Liver (tissue), 9 donors: ENCODE results near the gene DBNDD2. TPM values are rescaled to one million over a fixed set of nuclear protein-coding genes. Genes with fewer than 3 reads are reported as not detected.

Experiments used
- DNase-seq: peaks from one replicate; pipeline ENCODE4 v3.0.0-alpha.2; 2017; ENCODE audit warnings: low spot score
- H3K27ac ChIP-seq, 2 donors: one replicate each; pipeline ENCODE4 v1.7.0; 2013; ENCODE audit warnings: inconsistent platforms in 2 of 2, low read length in 2 of 2, control low read depth in 1 of 2, low read depth in 1 of 2, mild to moderate bottlenecking in 1 of 2
- H3K27me3 ChIP-seq, 4 donors: one replicate each; pipeline versions ENCODE4 v1.6.1 to v1.7.0; 2013; ENCODE audit warnings: low read length in 3 of 4, inconsistent platforms in 1 of 4, mild to moderate bottlenecking in 1 of 4, moderate library complexity in 1 of 4; ENCODE audit not compliant: control insufficient read depth in 4 of 4, insufficient read depth in 4 of 4
- H3K36me3 ChIP-seq, 4 donors: one replicate each; pipeline versions ENCODE4 v1.6.1 to v1.7.0; 2013; ENCODE audit warnings: low read length in 3 of 4, mild to moderate bottlenecking in 3 of 4, low read depth in 1 of 4, moderate library complexity in 1 of 4; ENCODE audit not compliant: control insufficient read depth in 4 of 4, insufficient read depth in 3 of 4
- H3K4me1 ChIP-seq, 4 donors: one replicate each; pipeline versions ENCODE4 v1.6.1 to v1.7.0; 2013; ENCODE audit warnings: low read length in 3 of 4, mild to moderate bottlenecking in 3 of 4, moderate library complexity in 1 of 4; ENCODE audit not compliant: control insufficient read depth in 4 of 4, insufficient read depth in 4 of 4
- H3K4me3 ChIP-seq, 3 donors: one replicate each; pipeline versions ENCODE4 v1.6.1 to v1.7.0; 2013; ENCODE audit warnings: low read length in 3 of 3, control low read depth in 1 of 3, low read depth in 1 of 3, mild to moderate bottlenecking in 1 of 3
- H3K9ac ChIP-seq, 2 donors: one replicate each; pipeline ENCODE4 v1.7.0; 2013; ENCODE audit warnings: low read length in 2 of 2, mild to moderate bottlenecking in 2 of 2, moderate library complexity in 2 of 2, control low read depth in 1 of 2, low read depth in 1 of 2
- H3K9me3 ChIP-seq, 4 donors: one replicate each; pipeline versions ENCODE4 v1.6.1 to v1.7.0; 2013; ENCODE audit warnings: low read length in 3 of 4; ENCODE audit not compliant: control insufficient read depth in 4 of 4
- ATF3 ChIP-seq: IDR thresholded peaks from 2 replicates; pipeline ENCODE4 v1.6.1; 2016; ENCODE audit warnings: antibody characterized with exemption
- EGR1 ChIP-seq, 2 donors: IDR thresholded peaks; 2 replicates each; pipeline ENCODE4 v1.6.1; 2016 to 2018; ENCODE audit warnings: antibody characterized with exemption in 2 of 2, low read depth in 2 of 2
- FOXA1 ChIP-seq: IDR thresholded peaks from 2 replicates; pipeline ENCODE4 v1.6.1; 2016; ENCODE audit warnings: antibody characterized with exemption
- FOXA2 ChIP-seq: IDR thresholded peaks from 2 replicates; pipeline ENCODE4 v1.6.1; 2016; ENCODE audit warnings: antibody characterized with exemption
- GABPA ChIP-seq, 2 donors: IDR thresholded peaks in 1 of 2; conservative IDR thresholded peaks in 1 of 2; 2 replicates each; pipeline ENCODE4 v1.6.1; 2016; ENCODE audit warnings: antibody characterized with exemption in 2 of 2, mild to moderate bottlenecking in 1 of 2, moderate library complexity in 1 of 2
- HNF4A ChIP-seq, 2 donors: conservative IDR thresholded peaks; 2 replicates each; pipeline ENCODE4 v1.6.1; 2016; ENCODE audit warnings: antibody characterized with exemption in 2 of 2, mild to moderate bottlenecking in 2 of 2
- HNF4G ChIP-seq: IDR thresholded peaks from 2 replicates; pipeline ENCODE4 v1.6.1; 2016; ENCODE audit warnings: antibody characterized with exemption
- JUND ChIP-seq, 2 donors: IDR thresholded peaks; 2 replicates each; pipeline ENCODE4 v1.6.1; 2016; ENCODE audit warnings: antibody characterized with exemption in 2 of 2
- MAX ChIP-seq: IDR thresholded peaks from 2 replicates; pipeline ENCODE4 v1.6.1; 2016; ENCODE audit warnings: antibody characterized with exemption
- RAD21 ChIP-seq, 2 donors: IDR thresholded peaks; 2 replicates each; pipeline ENCODE4 v1.6.1; 2016; ENCODE audit warnings: antibody characterized with exemption in 2 of 2, mild to moderate bottlenecking in 2 of 2
- RXRA ChIP-seq, 2 donors: IDR thresholded peaks; 2 replicates each; pipeline ENCODE4 v1.6.1; 2017 to 2018; ENCODE audit warnings: antibody characterized with exemption in 2 of 2, mild to moderate bottlenecking in 1 of 2
- SP1 ChIP-seq: IDR thresholded peaks from 2 replicates; pipeline ENCODE4 v1.6.1; 2018; ENCODE audit warnings: antibody characterized with exemption, mild to moderate bottlenecking
- TAF1 ChIP-seq: conservative IDR thresholded peaks from 2 replicates; pipeline ENCODE4 v1.6.1; 2016; ENCODE audit warnings: antibody characterized with exemption, mild to moderate bottlenecking
- YY1 ChIP-seq: IDR thresholded peaks from 2 replicates; pipeline ENCODE4 v1.6.1; 2016; ENCODE audit warnings: antibody characterized with exemption, mild to moderate bottlenecking
- WGBS: extraction: QIAGEN DNeasy Blood & Tissue Kit; methylation state at CpG from one replicate; pipeline ENCODE4 v1.1.7; 2013; 5-methylcytosine and 5-hydroxymethylcytosine counted together
- polyA plus RNA-seq, 2 donors: library from polyadenylated mRNA; stranded (reverse) in 1 of 2; unstranded in 1 of 2; fragments of 200-250 nt in 1 of 2; fragments of >200 nt in 1 of 2; fragmentation: Nextera tagmentation in 1 of 2; extraction: Ambion mirVana in 1 of 2; gene quantifications; one replicate each; pipeline versions ENCODE4 v1.2.1 to v1.2.3, GENCODE V29; 2013 to 2015
- total RNA-seq, 2 donors: library from RNA; depleted of rRNA; stranded (reverse); fragments of >200 nt; gene quantifications; one replicate each; pipeline ENCODE4 v1.2.3, GENCODE V29; 2014
- TF ChIP-seq, protein P1 (sequence below): IDR thresholded peaks from 2 replicates; pipeline ENCODE4 v1.6.1; 2016; ENCODE audit warnings: antibody characterized with exemption, mild to moderate bottlenecking
- TF ChIP-seq, protein P2 (sequence below): fragments of 150-350 bp; IDR thresholded peaks from 2 replicates; pipeline ENCODE4 v1.5.1; 2017; ENCODE audit warnings: improper control_type of control experiment, low read depth, low read length; ENCODE audit not compliant: missing input control
- donor health status: healthy.
- donor health status: healthy.
- donor health status: healthy.
- donor health status: healthy.
- donor health status: healthy.

Gene DBNDD2
- total and polyA plus RNA-seq, 4 donors: 2.1 to 4.6 (median 2.7) TPM

- TF ChIP-seq, protein P1, sequence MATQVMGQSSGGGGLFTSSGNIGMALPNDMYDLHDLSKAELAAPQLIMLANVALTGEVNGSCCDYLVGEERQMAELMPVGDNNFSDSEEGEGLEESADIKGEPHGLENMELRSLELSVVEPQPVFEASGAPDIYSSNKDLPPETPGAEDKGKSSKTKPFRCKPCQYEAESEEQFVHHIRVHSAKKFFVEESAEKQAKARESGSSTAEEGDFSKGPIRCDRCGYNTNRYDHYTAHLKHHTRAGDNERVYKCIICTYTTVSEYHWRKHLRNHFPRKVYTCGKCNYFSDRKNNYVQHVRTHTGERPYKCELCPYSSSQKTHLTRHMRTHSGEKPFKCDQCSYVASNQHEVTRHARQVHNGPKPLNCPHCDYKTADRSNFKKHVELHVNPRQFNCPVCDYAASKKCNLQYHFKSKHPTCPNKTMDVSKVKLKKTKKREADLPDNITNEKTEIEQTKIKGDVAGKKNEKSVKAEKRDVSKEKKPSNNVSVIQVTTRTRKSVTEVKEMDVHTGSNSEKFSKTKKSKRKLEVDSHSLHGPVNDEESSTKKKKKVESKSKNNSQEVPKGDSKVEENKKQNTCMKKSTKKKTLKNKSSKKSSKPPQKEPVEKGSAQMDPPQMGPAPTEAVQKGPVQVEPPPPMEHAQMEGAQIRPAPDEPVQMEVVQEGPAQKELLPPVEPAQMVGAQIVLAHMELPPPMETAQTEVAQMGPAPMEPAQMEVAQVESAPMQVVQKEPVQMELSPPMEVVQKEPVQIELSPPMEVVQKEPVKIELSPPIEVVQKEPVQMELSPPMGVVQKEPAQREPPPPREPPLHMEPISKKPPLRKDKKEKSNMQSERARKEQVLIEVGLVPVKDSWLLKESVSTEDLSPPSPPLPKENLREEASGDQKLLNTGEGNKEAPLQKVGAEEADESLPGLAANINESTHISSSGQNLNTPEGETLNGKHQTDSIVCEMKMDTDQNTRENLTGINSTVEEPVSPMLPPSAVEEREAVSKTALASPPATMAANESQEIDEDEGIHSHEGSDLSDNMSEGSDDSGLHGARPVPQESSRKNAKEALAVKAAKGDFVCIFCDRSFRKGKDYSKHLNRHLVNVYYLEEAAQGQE: no peak
- TF ChIP-seq MAX (no peak), GABPA (IDR thresholded peaks at IDR 0.05 in 1 of 2, conservative IDR thresholded peaks at IDR 0.05 in 1 of 2) (no peak), HNF4A (conservative IDR thresholded peaks at IDR 0.05) (no peak), FOXA1 (no peak), TAF1 (no peak), RXRA (IDR thresholded peaks at IDR 0.05) (no peak), JUND (IDR thresholded peaks at IDR 0.05) (no peak), HNF4G (no peak)
- TF ChIP-seq, protein P2, sequence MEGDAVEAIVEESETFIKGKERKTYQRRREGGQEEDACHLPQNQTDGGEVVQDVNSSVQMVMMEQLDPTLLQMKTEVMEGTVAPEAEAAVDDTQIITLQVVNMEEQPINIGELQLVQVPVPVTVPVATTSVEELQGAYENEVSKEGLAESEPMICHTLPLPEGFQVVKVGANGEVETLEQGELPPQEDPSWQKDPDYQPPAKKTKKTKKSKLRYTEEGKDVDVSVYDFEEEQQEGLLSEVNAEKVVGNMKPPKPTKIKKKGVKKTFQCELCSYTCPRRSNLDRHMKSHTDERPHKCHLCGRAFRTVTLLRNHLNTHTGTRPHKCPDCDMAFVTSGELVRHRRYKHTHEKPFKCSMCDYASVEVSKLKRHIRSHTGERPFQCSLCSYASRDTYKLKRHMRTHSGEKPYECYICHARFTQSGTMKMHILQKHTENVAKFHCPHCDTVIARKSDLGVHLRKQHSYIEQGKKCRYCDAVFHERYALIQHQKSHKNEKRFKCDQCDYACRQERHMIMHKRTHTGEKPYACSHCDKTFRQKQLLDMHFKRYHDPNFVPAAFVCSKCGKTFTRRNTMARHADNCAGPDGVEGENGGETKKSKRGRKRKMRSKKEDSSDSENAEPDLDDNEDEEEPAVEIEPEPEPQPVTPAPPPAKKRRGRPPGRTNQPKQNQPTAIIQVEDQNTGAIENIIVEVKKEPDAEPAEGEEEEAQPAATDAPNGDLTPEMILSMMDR: no peak
These were observed 3.7 kb upstream of the DBNDD2 start (continued) for GRCh38 chr20:45404438-45404837.

- Histone ChIP-seq H3K9ac (no peak overlapping the region), H3K36me3 (peaks cover 0 to 3% (median 1%) of the 10 kb centered on the region in 4 donors), H3K27me3 (peaks cover 0 to 2% (median 0%) of the 10 kb centered on the region in 4 donors), H3K27ac (peak overlapping the region in 1 of 2 donors; percentile 38), H3K4me3 (peak overlapping the region; percentile 56 to 73 (median 70)), H3K4me1 (peaks cover 0 to 19% (median 11%) of the 10 kb centered on the region in 4 donors), H3K9me3 (peaks cover under 1 to 4% (median 2%) of the 10 kb centered on the region in 4 donors)
- TF ChIP-seq RXRA (IDR thresholded peaks at IDR 0.05) (no peak), JUND (IDR thresholded peaks at IDR 0.05) (no peak), HNF4G (no peak), HNF4A (conservative IDR thresholded peaks at IDR 0.05) (no peak), SP1 (no peak), MAX (no peak), ATF3 (no peak), FOXA1 (no peak), RAD21 (IDR thresholded peaks at IDR 0.05) (no peak), EGR1 (IDR thresholded peaks at IDR 0.05; ENCODE audit: low read depth in 2 of 2) (no peak), GABPA (IDR thresholded peaks at IDR 0.05 in 1 of 2, conservative IDR thresholded peaks at IDR 0.05 in 1 of 2) (no peak), TAF1 (no peak), FOXA2 (no peak), YY1 (no peak)
- TF ChIP-seq, protein P1: no peak
- DNase-seq: no peak
- 4% methylated on average over 49 of the region's 49 CpGs for WGBS
These were observed 2.4 kb upstream of the DBNDD2 start for GRCh38 chr20:45405571-45406259.
